Brain microvascular endothelial cell (primary cell): ENCODE measurements around the gene SGCD.

Source experiments
- DNase-seq: peaks from one replicate; pipeline ENCODE4 v3.0.0-alpha.2; 2020
- H3K27ac ChIP-seq: fragments of 250-450 bp; sonication (Bioruptor Pico); 2 replicates; pipeline ENCODE4 v1.5.1; 2020; ENCODE audit warnings: mild to moderate bottlenecking, moderate library complexity
- H3K27me3 ChIP-seq: fragments of 250-450 bp; sonication (Bioruptor Pico); replicated peaks from 2 replicates; pipeline ENCODE4 v1.5.1; 2020; ENCODE audit warnings: mild to moderate bottlenecking
- H3K36me3 ChIP-seq: fragments of 250-450 bp; sonication (Bioruptor Pico); replicated peaks from 2 replicates; pipeline ENCODE4 v1.5.1; 2020; ENCODE audit warnings: mild to moderate bottlenecking
- H3K4me3 ChIP-seq: 2 replicates; pipeline ENCODE4 v1.5.1; 2011; ENCODE audit warnings: low read depth, mild to moderate bottlenecking, control low read depth, low read length, moderate library complexity
- in situ Hi-C: cut with HindIII; loops from 2 replicates; pipeline ENCODE4 v1.10.0; 2017; ENCODE audit warnings: low sequenced_read_pairs, low pct_ligation_motif_present
- TF ChIP-seq, protein P1 (sequence below): IDR thresholded peaks from 2 replicates; pipeline ENCODE4 v1.5.1; 2011; ENCODE audit warnings: low read depth, mild to moderate bottlenecking, moderate library complexity, low read length, control low read depth, inconsistent platforms; ENCODE audit errors: missing control alignments

The SGCD gene

DNA sequence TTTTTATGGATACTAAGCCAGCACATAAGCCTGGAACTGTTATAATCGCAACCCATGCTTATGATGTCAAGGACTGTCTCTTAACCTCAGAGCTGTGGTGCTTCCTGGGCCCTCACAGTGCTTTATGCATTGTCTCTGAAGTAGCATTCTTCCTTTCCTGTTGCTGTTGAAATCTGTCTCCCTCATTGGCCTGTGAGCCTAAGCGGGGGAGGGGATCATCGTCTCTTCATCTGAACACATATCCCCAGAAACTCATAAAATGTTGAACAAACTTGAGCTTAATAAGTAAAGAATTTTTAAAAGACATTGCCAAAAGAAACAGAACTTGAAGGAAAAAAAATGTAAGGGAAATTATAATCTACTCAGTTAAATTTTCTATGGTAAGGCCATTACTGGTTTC is 80.3 kb downstream of the SGCD start:
- DNase-seq = no peak
- H3K27me3 ChIP-seq = no peaks in the 10 kb centered on the region
- H3K27ac ChIP-seq = no peak overlapping the region
- TF ChIP-seq, protein P1, sequence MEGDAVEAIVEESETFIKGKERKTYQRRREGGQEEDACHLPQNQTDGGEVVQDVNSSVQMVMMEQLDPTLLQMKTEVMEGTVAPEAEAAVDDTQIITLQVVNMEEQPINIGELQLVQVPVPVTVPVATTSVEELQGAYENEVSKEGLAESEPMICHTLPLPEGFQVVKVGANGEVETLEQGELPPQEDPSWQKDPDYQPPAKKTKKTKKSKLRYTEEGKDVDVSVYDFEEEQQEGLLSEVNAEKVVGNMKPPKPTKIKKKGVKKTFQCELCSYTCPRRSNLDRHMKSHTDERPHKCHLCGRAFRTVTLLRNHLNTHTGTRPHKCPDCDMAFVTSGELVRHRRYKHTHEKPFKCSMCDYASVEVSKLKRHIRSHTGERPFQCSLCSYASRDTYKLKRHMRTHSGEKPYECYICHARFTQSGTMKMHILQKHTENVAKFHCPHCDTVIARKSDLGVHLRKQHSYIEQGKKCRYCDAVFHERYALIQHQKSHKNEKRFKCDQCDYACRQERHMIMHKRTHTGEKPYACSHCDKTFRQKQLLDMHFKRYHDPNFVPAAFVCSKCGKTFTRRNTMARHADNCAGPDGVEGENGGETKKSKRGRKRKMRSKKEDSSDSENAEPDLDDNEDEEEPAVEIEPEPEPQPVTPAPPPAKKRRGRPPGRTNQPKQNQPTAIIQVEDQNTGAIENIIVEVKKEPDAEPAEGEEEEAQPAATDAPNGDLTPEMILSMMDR = no peak
- in situ Hi-C loops = no loop called here
- H3K4me3 ChIP-seq = no peak overlapping the region
- no peaks in the 10 kb centered on the region for H3K36me3 ChIP-seq

DNA sequence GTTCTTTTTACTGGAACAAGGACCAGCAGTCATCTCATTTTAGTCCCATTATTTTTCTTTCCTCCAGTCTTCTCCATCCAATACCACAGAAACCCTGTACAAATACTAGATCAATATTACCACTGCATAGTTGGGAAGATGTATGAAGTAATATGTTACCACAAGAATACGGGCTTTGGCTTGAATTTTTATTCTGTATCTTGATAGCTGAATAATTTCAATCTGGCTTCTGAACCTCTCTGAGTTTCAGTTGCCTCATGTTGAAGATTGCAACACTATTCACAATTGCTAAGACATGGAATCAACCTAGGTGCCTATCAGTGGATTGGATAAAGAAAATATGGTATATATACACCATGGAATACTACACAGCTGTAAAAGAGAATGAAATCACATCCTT is 82.9 kb downstream of the SGCD start:
- TF ChIP-seq, protein P1 = no peak
- H3K36me3 ChIP-seq = no peaks in the 10 kb centered on the region
- no peak overlapping the region for H3K27ac ChIP-seq
- in situ Hi-C loops = no loop called here
- no peaks in the 10 kb centered on the region for H3K27me3 ChIP-seq
- no peak for DNase-seq
- H3K4me3 ChIP-seq = no peak overlapping the region

DNA sequence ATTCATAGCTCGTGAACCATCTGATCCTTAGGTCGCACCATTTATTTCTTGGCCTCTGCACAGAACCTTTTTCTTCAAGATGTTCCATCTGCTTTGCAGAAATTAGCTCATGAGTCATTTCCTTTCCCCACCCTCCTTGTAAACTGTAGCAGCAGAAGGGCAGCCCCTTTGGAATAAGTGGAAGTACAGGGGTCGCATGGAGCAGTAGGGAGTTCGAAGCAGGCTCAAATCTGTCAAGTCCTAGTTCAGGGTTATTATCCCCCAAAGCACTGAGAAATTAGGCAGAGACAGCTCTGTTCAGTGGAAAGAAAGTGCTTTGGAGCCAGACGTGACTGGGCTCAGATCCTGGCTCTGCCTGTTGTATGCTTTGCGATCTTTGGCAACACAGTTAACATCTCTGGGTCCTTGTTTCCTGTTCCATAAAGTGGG is 84.2 kb downstream of the SGCD start:
- Histone ChIP-seq H3K27me3 (no peaks in the 10 kb centered on the region), H3K4me3 (no peak overlapping the region), H3K36me3 (no peaks in the 10 kb centered on the region), H3K27ac (no peak overlapping the region)
- in situ Hi-C loops = no loop called here
- DNase-seq = no peak
- TF ChIP-seq, protein P1 = no peak

DNA sequence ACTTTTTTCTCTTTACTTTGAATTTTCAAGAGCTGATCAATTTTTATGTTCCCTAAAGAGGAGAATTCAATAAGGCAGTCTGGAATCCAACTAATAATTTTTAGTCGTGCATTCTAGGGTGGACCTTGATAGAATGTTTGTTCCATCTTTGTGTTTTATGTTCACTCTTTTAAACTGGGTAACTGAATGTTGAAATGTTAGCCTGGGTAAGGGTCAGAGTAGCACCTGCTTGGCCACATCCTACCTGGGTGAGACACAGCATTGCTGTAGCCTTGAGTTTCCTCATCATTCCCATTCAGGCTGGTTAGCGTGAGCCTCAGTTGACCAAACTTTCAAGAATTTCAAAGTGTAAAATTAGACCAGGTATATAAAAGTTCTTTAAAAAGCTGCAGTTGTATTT is 85.0 kb downstream of the SGCD start:
- H3K36me3 ChIP-seq = no peaks in the 10 kb centered on the region

DNA sequence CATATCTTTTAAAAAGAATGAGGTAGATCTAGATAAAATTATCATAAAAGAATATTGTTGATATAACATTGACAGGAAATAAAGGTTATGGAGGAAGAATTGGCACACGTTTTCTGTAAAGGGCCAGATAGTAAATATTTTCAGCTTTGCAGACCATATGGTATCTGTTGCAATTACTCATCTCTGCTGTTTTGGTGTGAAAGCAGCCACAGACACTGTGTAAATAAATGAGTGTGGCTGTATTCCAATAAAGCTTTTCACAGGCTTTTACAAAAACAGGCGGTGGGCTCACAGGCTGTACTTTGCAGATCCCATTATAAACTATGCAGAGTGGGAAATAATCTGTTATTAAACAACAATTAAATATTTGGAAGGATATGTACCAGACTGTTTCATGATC is 87.4 kb downstream of the SGCD start:
- TF ChIP-seq, protein P1 = no peak
- DNase-seq = no peak
- in situ Hi-C loops = no loop called here

More for the DNA sequence above, 85.0 kb downstream of the SGCD start:
- no peak for DNase-seq
- TF ChIP-seq, protein P1 = no peak
- in situ Hi-C loops = no loop called here
- Histone ChIP-seq H3K27ac (no peak overlapping the region), H3K4me3 (no peak overlapping the region), H3K27me3 (no peaks in the 10 kb centered on the region)

DNA sequence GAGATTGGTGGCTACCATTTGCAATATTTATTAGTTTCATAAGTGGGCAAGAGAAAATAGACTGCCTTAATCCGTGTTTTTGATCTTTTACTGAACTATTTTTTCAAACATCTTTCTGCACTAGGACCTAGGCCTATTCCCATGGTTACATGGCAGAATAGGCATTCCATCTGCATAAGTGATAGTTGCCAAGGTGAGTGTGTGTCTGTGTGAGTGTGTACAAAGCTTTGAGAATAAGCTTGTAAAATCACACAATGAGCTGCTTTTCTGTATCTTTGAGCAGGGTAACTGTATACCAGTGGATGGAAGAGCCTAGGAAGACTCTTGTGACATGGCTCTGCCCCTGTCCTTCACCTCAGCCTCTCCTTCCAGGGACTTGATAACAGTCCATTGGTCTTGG is 92.7 kb downstream of the SGCD start:
- TF ChIP-seq, protein P1 = no peak
- Histone ChIP-seq H3K27me3 (no peaks in the 10 kb centered on the region), H3K4me3 (no peak overlapping the region), H3K27ac (no peak overlapping the region), H3K36me3 (no peaks in the 10 kb centered on the region)
- in situ Hi-C loops = no loop called here
- DNase-seq = no peak

More for the DNA sequence above, 87.4 kb downstream of the SGCD start:
- Histone ChIP-seq H3K4me3 (no peak overlapping the region), H3K27ac (no peak overlapping the region), H3K27me3 (no peaks in the 10 kb centered on the region), H3K36me3 (no peaks in the 10 kb centered on the region)
